ENCODE data around the gene ATG9B. TPM values are rescaled to one million over a fixed set of nuclear protein-coding genes. Genes with fewer than 3 reads are reported as not detected.

ATG9B gene
- total and polyA plus RNA-seq, 9 of the 15 experiments (the other 6 are each of a cell fraction or from before 2014, with no cell fraction given) = 0.29 to 8.0 (median 2.1) TPM

GRCh38 chr7:151057989-151058780, 33.9 kb upstream of the ATG9B start (continued):
- peak in 1 of 2 experiments; percentile 98; a peak in 2 of 4 replicates for TF ChIP-seq ZNF639 (CRISPR knock-in tag; conservative IDR thresholded peaks at IDR 0.05 in 1 of 2, IDR thresholded peaks at IDR 0.05 in 1 of 2)
- TF ChIP-seq JUND (IDR thresholded peaks at IDR 0.05; ENCODE audit: borderline replicate concordance, low read depth, low read length) = peak; percentile 73
- peak; percentile 87; the same call in 2 of the 3 replicates for TF ChIP-seq JUND (tag; IDR thresholded peaks at IDR 0.05; ENCODE audit: borderline replicate concordance, low read depth, low read length)
- TF ChIP-seq POU5F1 (IDR thresholded peaks at IDR 0.05; ENCODE audit: borderline replicate concordance, low read depth, low read length, partially characterized antibody) = peak; percentile 66
- no peak for TF ChIP-seq PRMT5 (CRISPR knock-in tag; IDR thresholded peaks at IDR 0.05)
- TF ChIP-seq CHD1 (IDR thresholded peaks at IDR 0.05; ENCODE audit: low read length) = peak; percentile 57
- TF ChIP-seq ZNF212 (CRISPR knock-in tag; IDR thresholded peaks at IDR 0.05) = no peak
- no peak for TF ChIP-seq ZNF23 (CRISPR knock-in tag; IDR thresholded peaks at IDR 0.05)
- peak; percentile 7; the same call in 1 of the 2 replicates for TF ChIP-seq REST (IDR thresholded peaks at IDR 0.05; ENCODE audit: borderline replicate concordance)
- 0 out of 2 replicates have a peak, but pooled peaks have one; percentile 9 for TF ChIP-seq REST (CRISPR knock-in tag; IDR thresholded peaks at IDR 0.05; ENCODE audit: low read depth)
- peak; percentile 57 for TF ChIP-seq CTCFL (IDR thresholded peaks at IDR 0.05; ENCODE audit: borderline replicate concordance, insufficient read depth, low read depth, low read length, poor library complexity, severe bottlenecking)
